ENCODE data around the gene PTTG1IP. TPM values are rescaled to one million over a fixed set of nuclear protein-coding genes. Genes with fewer than 3 reads are reported as not detected.

Gene PTTG1IP
- total RNA-seq, 4 donors from 2014 or later: 108 to 202 (median 146) TPM

GRCh38 chr21:44842721-44843445 lies 30.6 kb downstream of the PTTG1IP start:
- no peak for DNase-seq
- Histone ChIP-seq H3K4me1 (peaks cover 0 to 13% of the 10 kb centered on the region in 2 donors), H3K4me3 (no peak overlapping the region), H3K27ac (no peak overlapping the region), H3K9me3 (no peaks in the 10 kb centered on the region), H3K27me3 (no peaks in the 10 kb centered on the region), H3K36me3 (no peaks in the 10 kb centered on the region)
- TF ChIP-seq CTCF (IDR thresholded peaks at IDR 0.05) (no peak), POLR2A (IDR thresholded peaks at IDR 0.05) (no peak)
- intact Hi-C loops (cut with DNase I; ENCODE audit: low total_unique reads): no loop called here

- intact Hi-C loops (cut with DNase I; ENCODE audit: low total_unique reads): no loop called here
- TF ChIP-seq POLR2A (IDR thresholded peaks at IDR 0.05) (no peak), CTCF (IDR thresholded peaks at IDR 0.05) (no peak)
- Histone ChIP-seq H3K4me3 (no peak overlapping the region), H3K9me3 (no peaks in the 10 kb centered on the region), H3K27ac (no peak overlapping the region), H3K27me3 (no peaks in the 10 kb centered on the region), H3K4me1 (peaks cover 0 to 13% of the 10 kb centered on the region in 2 donors), H3K36me3 (no peaks in the 10 kb centered on the region)
- DNase-seq: no peak
Measured at GRCh38 chr21:44842087-44842486, 31.4 kb downstream of the PTTG1IP start.

GRCh38 chr21:44840771-44841170 lies 32.7 kb downstream of the PTTG1IP start:
- no peaks in the 10 kb centered on the region for H3K27me3 ChIP-seq
- intact Hi-C loops (cut with DNase I; ENCODE audit: low total_unique reads): no loop called here
- no peaks in the 10 kb centered on the region for H3K36me3 ChIP-seq
- peaks cover 0 to 5% of the 10 kb centered on the region in 2 donors for H3K4me1 ChIP-seq
- H3K9me3 ChIP-seq: no peaks in the 10 kb centered on the region
- no peak for TF ChIP-seq POLR2A (IDR thresholded peaks at IDR 0.05)
- TF ChIP-seq CTCF (IDR thresholded peaks at IDR 0.05): no peak
- no peak overlapping the region for H3K4me3 ChIP-seq
- no peak overlapping the region for H3K27ac ChIP-seq
- DNase-seq: no peak

GRCh38 chr21:44838951-44839350 lies 34.5 kb downstream of the PTTG1IP start:
- Histone ChIP-seq H3K9me3 (no peaks in the 10 kb centered on the region), H3K27ac (no peak overlapping the region), H3K36me3 (no peaks in the 10 kb centered on the region), H3K4me3 (no peak overlapping the region), H3K27me3 (no peaks in the 10 kb centered on the region), H3K4me1 (no peaks in the 10 kb centered on the region)
- DNase-seq: no peak
- TF ChIP-seq CTCF (IDR thresholded peaks at IDR 0.05) (no peak), POLR2A (IDR thresholded peaks at IDR 0.05) (no peak)
- intact Hi-C loops (cut with DNase I; ENCODE audit: low total_unique reads): no loop called here

GRCh38 chr21:44838039-44838895 lies 35.2 kb downstream of the PTTG1IP start:
- H3K4me3 ChIP-seq: no peak overlapping the region
- TF ChIP-seq POLR2A (IDR thresholded peaks at IDR 0.05): no peak
- no peak for TF ChIP-seq CTCF (IDR thresholded peaks at IDR 0.05)
- H3K27ac ChIP-seq: no peak overlapping the region
- no peaks in the 10 kb centered on the region for H3K4me1 ChIP-seq
- no peaks in the 10 kb centered on the region for H3K9me3 ChIP-seq
- H3K36me3 ChIP-seq: no peaks in the 10 kb centered on the region
- no peak for DNase-seq
- no peaks in the 10 kb centered on the region for H3K27me3 ChIP-seq
- intact Hi-C loops (cut with DNase I; ENCODE audit: low total_unique reads): no loop called here

All from uterus (tissue), 4 donors.